Measurements from ENCODE around the gene CCNT2. TPM values are rescaled to one million over a fixed set of nuclear protein-coding genes. Genes with fewer than 3 reads are reported as not detected.

CCNT2 gene
- total RNA-seq = 10 to 100 TPM; 26.2 to 61.9 (median 48.0) TPM

- no peaks in the 10 kb centered on the region for H3K27me3 ChIP-seq
- H3K4me1 ChIP-seq = peaks cover 0 to 27% (median 5%) of the 10 kb centered on the region in 4 donors
- TF ChIP-seq CTCF (IDR thresholded peaks at IDR 0.05) = peak in 3 of 6 experiments; percentile 9 to 21 (median 13)
- peak in 1 of 2 donors; percentile 42 for TF ChIP-seq POLR2A (IDR thresholded peaks at IDR 0.05)
- no peaks in the 10 kb centered on the region for H3K9me3 ChIP-seq
- peak within 1 kb of the TSS; percentile 92 to 97 (median 97) for H3K27ac ChIP-seq
- H3K36me3 ChIP-seq = no peaks in the 10 kb centered on the region
- peak; percentile 97 to 100 (median 99) for DNase-seq
- peak within 1 kb of the TSS; percentile 72 to 96 (median 80) for H3K4me3 ChIP-seq
Observed at GRCh38 chr2:134918526-134919340, at the start of gene CCNT2. Gene CCNT2, plus strand, starts transcription at chr2:134918822. Its CDS starts 33 bp downstream, at chr2:134918855.

GRCh38 chr2:134869946-134870736, 48.5 kb upstream of the CCNT2 start:
- Histone ChIP-seq H3K27me3 (no peaks in the 10 kb centered on the region), H3K36me3 (no peaks in the 10 kb centered on the region), H3K4me1 (no peaks in the 10 kb centered on the region), H3K27ac (no peak overlapping the region), H3K9me3 (no peaks in the 10 kb centered on the region), H3K4me3 (no peak overlapping the region)
- no peak for DNase-seq
- TF ChIP-seq CTCF (IDR thresholded peaks at IDR 0.05) = no peak
- no peak for TF ChIP-seq POLR2A (IDR thresholded peaks at IDR 0.05)

DNA sequence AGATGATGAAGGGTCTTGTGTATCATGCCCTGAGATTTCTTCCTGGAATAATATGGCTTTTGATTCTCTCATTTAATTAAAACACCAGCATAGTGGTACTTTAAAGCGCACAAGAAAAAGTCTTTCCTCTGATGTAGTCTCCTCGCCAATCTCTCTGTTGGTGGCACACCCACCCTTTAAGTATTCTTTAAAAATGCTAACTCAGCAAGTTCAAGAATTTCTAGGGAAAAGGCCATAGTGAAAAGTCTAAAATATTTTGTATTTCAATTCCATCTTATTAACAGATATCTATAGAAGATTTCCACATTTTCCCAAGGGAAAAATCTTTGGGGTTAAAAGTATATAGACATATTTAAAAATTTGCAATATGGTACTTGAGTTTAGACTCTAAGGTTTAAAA, 45.5 kb upstream of the CCNT2 start:
- Histone ChIP-seq H3K4me1 (no peaks in the 10 kb centered on the region), H3K27me3 (no peaks in the 10 kb centered on the region), H3K9me3 (no peaks in the 10 kb centered on the region), H3K4me3 (no peak overlapping the region), H3K27ac (no peak overlapping the region), H3K36me3 (no peaks in the 10 kb centered on the region)
- no peak for DNase-seq
- TF ChIP-seq POLR2A (IDR thresholded peaks at IDR 0.05) = no peak
- TF ChIP-seq CTCF (IDR thresholded peaks at IDR 0.05) = no peak

- TF ChIP-seq CTCF (IDR thresholded peaks at IDR 0.05) = no peak
- TF ChIP-seq POLR2A (IDR thresholded peaks at IDR 0.05) = no peak
- no peak for DNase-seq
- Histone ChIP-seq H3K27ac (no peak overlapping the region), H3K4me3 (no peak overlapping the region), H3K9me3 (peaks cover 0 to 4% (median 0%) of the 10 kb centered on the region in 4 donors), H3K36me3 (no peaks in the 10 kb centered on the region), H3K27me3 (no peaks in the 10 kb centered on the region), H3K4me1 (no peaks in the 10 kb centered on the region)
Observed at GRCh38 chr2:134875309-134875708, 43.3 kb upstream of the CCNT2 start.

DNA sequence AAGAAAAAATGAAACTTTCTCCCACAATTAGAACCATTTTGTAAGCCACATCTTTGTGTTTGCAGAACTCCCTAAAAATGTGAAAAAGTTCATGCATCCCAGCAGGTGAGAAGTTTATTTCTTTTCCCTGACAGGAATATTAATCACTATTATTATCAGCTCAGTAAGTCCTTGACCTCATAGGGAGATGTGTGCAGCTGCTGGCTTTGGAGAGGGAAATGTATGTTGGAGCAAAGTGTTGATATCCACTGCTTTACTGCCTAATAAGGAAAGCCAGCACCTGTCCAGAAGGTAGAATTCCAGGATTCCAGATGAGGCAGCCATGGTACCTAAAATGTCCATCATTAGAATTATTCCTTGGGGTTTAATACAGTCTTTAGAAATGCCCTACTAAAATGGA, 35.8 kb upstream of the CCNT2 start:
- Histone ChIP-seq H3K9me3 (peaks cover 0 to 4% (median 0%) of the 10 kb centered on the region in 4 donors), H3K27ac (no peak overlapping the region), H3K4me1 (no peaks in the 10 kb centered on the region), H3K36me3 (no peaks in the 10 kb centered on the region), H3K27me3 (no peaks in the 10 kb centered on the region), H3K4me3 (no peak overlapping the region)
- no peak for TF ChIP-seq POLR2A (IDR thresholded peaks at IDR 0.05)
- DNase-seq = no peak

Data from Peyer's patch (tissue), 4 donors.